ENCODE measurements around the gene DEPDC7. TPM values are rescaled to one million over a fixed set of nuclear protein-coding genes. Genes with fewer than 3 reads are reported as not detected.

The DEPDC7 gene
- total and polyA plus RNA-seq, 2 donors from 2014 or later: 2.4 to 11.0 TPM

- peak; percentile 83 for TF ChIP-seq CTCF (IDR thresholded peaks at IDR 0.05; ENCODE audit: borderline replicate concordance, extremely low read depth, insufficient read depth)
- H3K9ac ChIP-seq (ENCODE audit: low read length in 3 of 3): no peak overlapping the region
- intact Hi-C loops (cut with DNase I): loop anchor here (10.0 kb wide), 1 partner anchor 111 kb away; no protein-coding TSS in a partner anchor
- peaks cover 2 to 34% (median 19%) of the 10 kb centered on the region in 3 donors for H3K36me3 ChIP-seq (ENCODE audit: control insufficient read depth in 2 of 3, insufficient read depth in 3 of 3, low read length in 3 of 3)
- no peaks in the 10 kb centered on the region for H3K27me3 ChIP-seq (ENCODE audit: control insufficient read depth, insufficient read depth, low read length)
- peak; percentile 79 to 83 (median 83) for DNase-seq
- no peaks in the 10 kb centered on the region for H3K9me3 ChIP-seq (ENCODE audit: control insufficient read depth in 2 of 3, insufficient read depth in 1 of 3, low read length in 3 of 3)
- H3K4me1 ChIP-seq (ENCODE audit: control insufficient read depth in 2 of 3, insufficient read depth in 2 of 3, low read depth in 1 of 3, low read length in 3 of 3): no peaks in the 10 kb centered on the region
- H3K4me3 ChIP-seq (ENCODE audit: low read length in 3 of 3): no peak overlapping the region
- FAIRE-seq: no peak
- no peak overlapping the region for H3K27ac ChIP-seq (ENCODE audit: low read depth in 2 of 2, low read length in 2 of 2)
Measured at GRCh38 chr11:33065445-33066178, 49.9 kb downstream of the DEPDC7 start.

- Histone ChIP-seq H3K9me3 (ENCODE audit: control insufficient read depth in 2 of 3, insufficient read depth in 1 of 3, low read length in 3 of 3) (no peaks in the 10 kb centered on the region), H3K27me3 (ENCODE audit: control insufficient read depth, insufficient read depth, low read length) (no peaks in the 10 kb centered on the region), H3K4me3 (ENCODE audit: low read length in 3 of 3) (no peak overlapping the region), H3K36me3 (ENCODE audit: control insufficient read depth in 2 of 3, insufficient read depth in 3 of 3, low read length in 3 of 3) (peaks cover 2 to 41% (median 19%) of the 10 kb centered on the region in 3 donors), H3K27ac (ENCODE audit: low read depth in 2 of 2, low read length in 2 of 2) (no peak overlapping the region), H3K9ac (ENCODE audit: low read length in 3 of 3) (no peak overlapping the region), H3K4me1 (ENCODE audit: control insufficient read depth in 2 of 3, insufficient read depth in 2 of 3, low read depth in 1 of 3, low read length in 3 of 3) (no peaks in the 10 kb centered on the region)
- no peak for TF ChIP-seq CTCF (IDR thresholded peaks at IDR 0.05; ENCODE audit: borderline replicate concordance, extremely low read depth, insufficient read depth)
- intact Hi-C loops (cut with DNase I): loop anchor here (10.0 kb wide), 1 partner anchor 112 kb away; no protein-coding TSS in a partner anchor
- DNase-seq (no peak), FAIRE-seq (no peak)
Measured at GRCh38 chr11:33067294-33067693, 51.6 kb downstream of the DEPDC7 start.

GRCh38 chr11:33068611-33069340, 53.1 kb downstream of the DEPDC7 start:
- intact Hi-C loops (cut with DNase I): loop anchor here (10.0 kb wide), 1 partner anchor 114 kb away; no protein-coding TSS in a partner anchor
- H3K4me1 ChIP-seq (ENCODE audit: control insufficient read depth in 2 of 3, insufficient read depth in 2 of 3, low read depth in 1 of 3, low read length in 3 of 3): no peaks in the 10 kb centered on the region
- DNase-seq: no peak
- H3K36me3 ChIP-seq (ENCODE audit: control insufficient read depth in 2 of 3, insufficient read depth in 3 of 3, low read length in 3 of 3): peaks cover 4 to 50% (median 26%) of the 10 kb centered on the region in 3 donors
- no peak overlapping the region for H3K9ac ChIP-seq (ENCODE audit: low read length in 3 of 3)
- no peaks in the 10 kb centered on the region for H3K9me3 ChIP-seq (ENCODE audit: control insufficient read depth in 2 of 3, insufficient read depth in 1 of 3, low read length in 3 of 3)
- H3K4me3 ChIP-seq (ENCODE audit: low read length in 3 of 3): no peak overlapping the region
- no peak for TF ChIP-seq CTCF (IDR thresholded peaks at IDR 0.05; ENCODE audit: borderline replicate concordance, extremely low read depth, insufficient read depth)
- no peak for FAIRE-seq
- no peak overlapping the region for H3K27ac ChIP-seq (ENCODE audit: low read depth in 2 of 2, low read length in 2 of 2)
- no peaks in the 10 kb centered on the region for H3K27me3 ChIP-seq (ENCODE audit: control insufficient read depth, insufficient read depth, low read length)

Data from kidney (tissue), 14 donors.